Stimulated activated CD4-positive, alpha-beta T cell treated with anti-CD3 and anti-CD28 coated beads, TNF-alpha, amount 100 ng/mL, for 4 hours (primary cell): Measurements from ENCODE around the gene CTNNBL1.

Experiments
- DNase-seq, 3 experiments: peaks; one replicate each; pipeline ENCODE4 v3.0.0-alpha.2; 2020; ENCODE audit warnings: low read depth in 3 of 3

CTNNBL1 gene

GRCh38 chr20:37901654-37902503, 208.0 kb downstream of the CTNNBL1 start:
- DNase-seq, result no peak

- DNase-seq, result no peak
Measured at GRCh38 chr20:37902504-37903313, 208.9 kb downstream of the CTNNBL1 start, which contains the start of gene VSTM2L. VSTM2L (plus strand) TSS chr20:37903127; CDS start chr20:37903351, 224 bp downstream.

- no peak for DNase-seq
Measured at GRCh38 chr20:37903317-37904007, 209.6 kb downstream of the CTNNBL1 start.

GRCh38 chr20:37904008-37904642, 210.3 kb downstream of the CTNNBL1 start:
- no peak for DNase-seq

GRCh38 chr20:37904845-37905373, 211.1 kb downstream of the CTNNBL1 start:
- no peak for DNase-seq

GRCh38 chr20:37905671-37906613, 212.1 kb downstream of the CTNNBL1 start:
- no peak for DNase-seq

GRCh38 chr20:37907330-37907676, 213.5 kb downstream of the CTNNBL1 start:
- DNase-seq, result no peak

- no peak for DNase-seq
Measured at GRCh38 chr20:37907677-37908401, 214.0 kb downstream of the CTNNBL1 start.

- DNase-seq, result no peak
Measured at GRCh38 chr20:37911261-37911660, 217.4 kb downstream of the CTNNBL1 start.

GRCh38 chr20:37911838-37912281, 218.0 kb downstream of the CTNNBL1 start:
- DNase-seq, result no peak

- no peak for DNase-seq
Measured at GRCh38 chr20:37912874-37913273, 219.0 kb downstream of the CTNNBL1 start.

GRCh38 chr20:37913567-37914366, 219.9 kb downstream of the CTNNBL1 start:
- DNase-seq, result no peak

- DNase-seq, result no peak
Measured at GRCh38 chr20:37914367-37914671, 220.5 kb downstream of the CTNNBL1 start.

- DNase-seq, result no peak
Measured at GRCh38 chr20:37914672-37915433, 221.0 kb downstream of the CTNNBL1 start.

GRCh38 chr20:37915434-37915787, 221.6 kb downstream of the CTNNBL1 start:
- no peak for DNase-seq

GRCh38 chr20:37915800-37916570, 222.2 kb downstream of the CTNNBL1 start:
- no peak for DNase-seq

- DNase-seq, result no peak
Measured at GRCh38 chr20:37917461-37917860, 223.6 kb downstream of the CTNNBL1 start.
